ENCODE results near the gene NOTCH1.
"Not testable (repeated sequence)": the region's sequence is repeated elsewhere in the genome, so short reads cannot be mapped to it uniquely, and the experiment has no call there.

DNA sequence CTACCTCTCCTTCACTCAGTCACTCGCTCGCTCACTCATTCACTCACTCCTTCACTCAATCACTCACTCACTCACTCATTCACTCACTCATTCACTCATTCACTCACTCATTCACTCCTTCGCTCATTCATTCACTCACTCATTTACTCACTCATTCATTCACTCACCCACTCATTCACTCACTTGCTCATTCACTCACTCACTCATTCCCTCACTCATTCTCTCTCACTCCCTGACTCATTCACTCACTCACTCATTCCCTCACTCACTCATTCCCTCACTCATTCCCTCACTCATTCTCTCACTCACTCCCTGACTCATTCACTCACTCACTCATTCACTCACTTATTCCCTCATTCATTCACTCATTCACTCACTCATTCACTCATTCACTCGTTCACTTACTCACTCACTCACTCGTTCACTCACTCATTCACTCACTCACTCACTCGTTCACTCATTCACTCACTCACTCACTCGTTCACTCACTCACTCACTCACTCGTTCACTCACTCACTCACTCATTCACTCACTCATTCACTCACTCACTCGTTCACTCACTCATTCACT, 33.9 kb upstream of the NOTCH1 start:
- TF ChIP-seq, protein P1, sequence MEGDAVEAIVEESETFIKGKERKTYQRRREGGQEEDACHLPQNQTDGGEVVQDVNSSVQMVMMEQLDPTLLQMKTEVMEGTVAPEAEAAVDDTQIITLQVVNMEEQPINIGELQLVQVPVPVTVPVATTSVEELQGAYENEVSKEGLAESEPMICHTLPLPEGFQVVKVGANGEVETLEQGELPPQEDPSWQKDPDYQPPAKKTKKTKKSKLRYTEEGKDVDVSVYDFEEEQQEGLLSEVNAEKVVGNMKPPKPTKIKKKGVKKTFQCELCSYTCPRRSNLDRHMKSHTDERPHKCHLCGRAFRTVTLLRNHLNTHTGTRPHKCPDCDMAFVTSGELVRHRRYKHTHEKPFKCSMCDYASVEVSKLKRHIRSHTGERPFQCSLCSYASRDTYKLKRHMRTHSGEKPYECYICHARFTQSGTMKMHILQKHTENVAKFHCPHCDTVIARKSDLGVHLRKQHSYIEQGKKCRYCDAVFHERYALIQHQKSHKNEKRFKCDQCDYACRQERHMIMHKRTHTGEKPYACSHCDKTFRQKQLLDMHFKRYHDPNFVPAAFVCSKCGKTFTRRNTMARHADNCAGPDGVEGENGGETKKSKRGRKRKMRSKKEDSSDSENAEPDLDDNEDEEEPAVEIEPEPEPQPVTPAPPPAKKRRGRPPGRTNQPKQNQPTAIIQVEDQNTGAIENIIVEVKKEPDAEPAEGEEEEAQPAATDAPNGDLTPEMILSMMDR (IDR thresholded peaks at IDR 0.05; ENCODE audit: insufficient read depth, low read depth, low read length) = not testable (repeated sequence)
- TF ChIP-seq EZH2 (IDR thresholded peaks at IDR 0.05; ENCODE audit: insufficient read depth, low read length) = not testable (repeated sequence)
